M059J (cell line): Measurements from ENCODE around the gene CFAP52. TPM values are rescaled to one million over a fixed set of nuclear protein-coding genes. Genes with fewer than 3 reads are reported as not detected.
"Not testable (repeated sequence)": the region's sequence is repeated elsewhere in the genome, so short reads cannot be mapped to it uniquely, and the experiment has no call there.

Experiments
- DNase-seq: peaks from one replicate; pipeline ENCODE4 v3.0.0-alpha.2; 2012; ENCODE audit warnings: low read depth
- total RNA-seq: library from RNA; depleted of rRNA; stranded (reverse); fragments of >200 nt; shearing (Covaris generic); gene quantifications from 2 replicates; pipeline ENCODE4 v1.2.3, GENCODE V29; 2014; rRNA removed

Gene CFAP52, protein sequence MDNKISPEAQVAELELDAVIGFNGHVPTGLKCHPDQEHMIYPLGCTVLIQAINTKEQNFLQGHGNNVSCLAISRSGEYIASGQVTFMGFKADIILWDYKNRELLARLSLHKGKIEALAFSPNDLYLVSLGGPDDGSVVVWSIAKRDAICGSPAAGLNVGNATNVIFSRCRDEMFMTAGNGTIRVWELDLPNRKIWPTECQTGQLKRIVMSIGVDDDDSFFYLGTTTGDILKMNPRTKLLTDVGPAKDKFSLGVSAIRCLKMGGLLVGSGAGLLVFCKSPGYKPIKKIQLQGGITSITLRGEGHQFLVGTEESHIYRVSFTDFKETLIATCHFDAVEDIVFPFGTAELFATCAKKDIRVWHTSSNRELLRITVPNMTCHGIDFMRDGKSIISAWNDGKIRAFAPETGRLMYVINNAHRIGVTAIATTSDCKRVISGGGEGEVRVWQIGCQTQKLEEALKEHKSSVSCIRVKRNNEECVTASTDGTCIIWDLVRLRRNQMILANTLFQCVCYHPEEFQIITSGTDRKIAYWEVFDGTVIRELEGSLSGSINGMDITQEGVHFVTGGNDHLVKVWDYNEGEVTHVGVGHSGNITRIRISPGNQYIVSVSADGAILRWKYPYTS
- not detected in 2 replicates for total RNA-seq

- DNase-seq: peak; percentile 80
These were observed at the start of gene CFAP52 for GRCh38 chr17:9576521-9577372. TSS of gene CFAP52 (plus strand) at chr17:9576642. CDS start at chr17:9576696, 54 bp downstream.

DNA sequence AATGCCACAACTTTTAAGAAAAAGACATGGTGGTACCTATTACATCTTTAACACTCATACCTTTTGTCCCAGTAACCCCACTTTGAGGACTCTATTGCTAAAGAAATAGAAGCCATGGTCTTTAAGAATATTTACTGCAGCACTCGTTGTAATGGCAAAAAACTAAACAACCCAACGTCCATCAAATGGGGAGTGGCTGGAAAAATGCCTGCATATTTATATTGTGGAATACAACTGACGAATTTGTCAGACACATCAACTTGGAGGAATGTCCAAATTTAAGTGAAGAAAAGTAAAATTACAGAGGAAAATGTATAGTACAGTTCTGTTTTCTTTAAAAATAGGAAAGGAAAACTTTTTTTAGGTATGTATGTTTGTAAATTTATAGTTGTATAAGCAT lies 48.7 kb upstream of the CFAP52 start:
- DNase-seq: no peak

DNA sequence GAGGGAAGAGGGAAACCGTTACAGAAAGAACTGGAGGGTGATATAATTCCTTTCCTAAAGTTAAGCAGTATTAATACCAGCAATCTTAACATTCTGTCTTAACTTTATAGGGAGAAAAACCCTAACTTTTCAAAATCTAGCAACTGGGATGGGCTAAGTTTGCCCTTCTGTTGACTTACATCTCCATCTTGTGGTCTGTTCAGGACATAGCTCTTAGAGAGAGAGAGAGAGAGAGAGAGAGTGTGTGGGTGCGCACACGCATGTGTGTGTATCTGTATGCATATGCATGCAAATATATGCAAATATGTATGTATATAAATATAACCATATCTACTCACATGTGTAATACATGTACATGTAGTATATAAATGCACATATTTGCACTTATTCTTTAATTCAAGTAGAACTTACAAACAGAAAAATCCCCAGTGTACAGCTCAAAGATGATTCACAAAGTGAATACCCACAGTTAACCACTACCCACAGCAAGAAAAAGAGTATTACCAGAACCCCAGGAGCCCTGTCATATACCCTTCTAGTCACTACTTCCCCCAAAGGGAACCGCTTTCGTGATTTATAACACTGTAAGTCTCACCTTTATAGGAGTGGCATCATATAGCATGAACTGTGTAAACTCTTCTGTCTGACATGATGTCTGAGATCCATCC lies 47.3 kb upstream of the CFAP52 start:
- DNase-seq: peak; percentile 18

DNA sequence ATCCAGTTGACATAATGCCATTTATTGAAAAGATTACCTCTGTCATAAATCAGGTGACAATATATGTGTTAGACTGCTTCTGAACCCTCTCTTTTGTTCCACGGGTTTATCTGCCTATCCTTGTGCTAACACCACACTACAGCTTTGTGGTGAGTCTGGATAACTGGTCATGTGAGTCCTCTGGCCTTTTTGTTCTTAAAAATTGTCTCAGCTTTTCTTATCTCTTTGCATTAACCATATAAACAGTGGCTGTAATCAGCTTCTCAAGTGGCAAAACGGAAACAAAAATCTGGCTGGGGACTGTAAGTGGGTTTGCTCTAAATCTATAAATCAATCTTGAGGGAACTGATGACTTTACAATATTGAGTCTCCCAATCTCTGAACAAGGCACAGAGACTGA lies 45.4 kb upstream of the CFAP52 start:
- no peak for DNase-seq

DNA sequence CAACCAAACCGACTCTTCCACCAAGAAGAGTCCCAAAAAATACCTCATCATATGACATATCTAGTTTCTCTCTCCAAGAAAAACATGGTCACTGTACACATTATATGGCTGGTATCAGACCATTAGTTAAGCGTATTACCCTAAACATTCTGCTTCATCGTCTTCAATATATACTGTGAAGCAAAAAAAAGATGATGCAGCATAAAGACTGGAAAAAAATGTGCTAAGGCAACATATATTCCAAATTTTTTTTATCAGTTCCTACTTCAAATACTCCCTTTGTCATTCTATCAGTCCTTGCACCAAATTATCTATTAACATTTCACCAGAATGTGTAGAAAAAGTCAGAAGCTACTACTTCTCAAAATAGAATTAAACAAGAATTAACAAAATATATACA lies 43.7 kb upstream of the CFAP52 start:
- DNase-seq: no peak

GRCh38 chr17:9533441-9533840 lies 43.0 kb upstream of the CFAP52 start:
- DNase-seq: no peak

DNA sequence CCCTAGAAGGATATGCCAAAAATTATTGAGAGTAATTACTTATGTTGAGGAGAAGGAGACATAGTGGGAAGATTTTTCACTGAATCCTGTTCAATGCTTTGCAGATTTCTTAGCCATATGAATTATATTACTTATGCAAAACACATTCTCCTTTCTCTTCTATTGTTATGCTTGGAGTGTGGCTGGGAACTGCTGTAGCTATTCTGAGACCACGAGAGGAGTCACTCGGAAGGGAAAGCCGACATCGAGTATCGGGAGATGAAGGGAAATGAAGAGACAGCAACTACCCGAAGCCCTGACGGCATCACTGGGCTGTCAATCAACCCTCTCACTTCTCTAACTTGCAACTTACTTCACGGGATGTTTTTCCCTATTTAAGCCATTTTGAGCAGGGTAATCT lies 40.4 kb upstream of the CFAP52 start:
- DNase-seq: no peak

GRCh38 chr17:9537177-9537776 lies 39.2 kb upstream of the CFAP52 start:
- DNase-seq: no peak

DNA sequence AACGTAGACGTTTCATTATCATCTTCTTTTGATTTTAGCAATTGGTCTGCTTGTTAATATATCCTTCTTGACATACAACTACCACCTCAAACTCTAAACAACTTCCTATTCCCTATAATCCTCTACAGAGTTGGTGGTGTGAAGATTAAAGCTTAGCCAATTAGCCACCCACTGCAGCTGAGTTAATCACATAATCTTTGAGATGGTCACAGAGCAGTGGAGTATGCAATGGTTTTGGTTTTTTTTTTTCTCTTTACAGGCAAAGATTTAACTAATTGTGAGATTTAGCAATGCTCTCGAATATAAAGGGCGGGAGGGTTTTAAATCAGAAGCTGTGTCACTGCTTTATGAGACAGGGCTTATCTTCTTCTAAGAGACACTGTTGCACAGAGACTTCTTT lies 37.8 kb upstream of the CFAP52 start:
- no peak for DNase-seq

- DNase-seq: no peak
These were observed 34.7 kb upstream of the CFAP52 start for GRCh38 chr17:9541718-9542117.

DNA sequence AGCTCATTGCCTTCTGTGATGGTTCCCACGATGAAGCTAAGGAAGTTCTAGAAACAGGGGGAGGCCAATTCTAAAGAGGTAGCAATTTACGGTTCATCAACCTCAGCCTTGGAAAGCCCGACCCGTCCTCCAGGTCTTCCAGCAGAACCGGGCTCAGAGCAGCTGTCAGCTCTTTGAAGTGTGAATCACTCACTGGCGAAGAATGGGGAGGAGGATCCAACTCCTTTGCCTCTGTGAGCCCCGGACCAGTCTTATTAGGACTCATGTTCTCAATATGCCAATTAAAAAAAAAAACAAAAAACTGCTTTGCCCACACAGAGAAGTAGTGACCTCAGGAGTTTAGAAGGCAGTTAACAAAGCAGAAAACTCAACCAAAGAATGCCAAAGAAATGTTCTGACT lies 32.2 kb upstream of the CFAP52 start:
- no peak for DNase-seq

GRCh38 chr17:9549215-9549614 lies 27.2 kb upstream of the CFAP52 start:
- DNase-seq: no peak

GRCh38 chr17:9553181-9553580 lies 23.3 kb upstream of the CFAP52 start:
- DNase-seq: no peak

- DNase-seq: no peak
These were observed 22.8 kb upstream of the CFAP52 start for GRCh38 chr17:9553596-9553995.

DNA sequence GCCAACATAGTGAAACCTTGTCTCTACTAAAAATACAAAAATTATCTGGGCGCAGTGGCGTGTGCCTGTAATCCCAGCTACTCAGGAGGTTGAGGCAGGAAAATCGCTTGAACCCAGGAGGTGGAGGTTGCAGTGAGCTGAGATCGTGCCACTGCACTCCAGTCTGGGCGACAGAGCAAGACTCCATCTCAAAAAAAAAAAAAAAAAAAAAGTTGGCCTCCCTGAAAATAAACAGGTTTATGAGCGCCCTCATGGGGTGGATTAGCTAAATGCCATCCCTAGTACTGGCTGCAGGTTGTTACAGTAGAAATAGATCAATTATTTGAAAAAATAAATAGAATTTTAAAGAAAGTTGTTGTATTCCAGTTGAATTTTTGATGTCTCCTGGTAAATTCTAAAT lies 21.7 kb upstream of the CFAP52 start:
- DNase-seq: peak; percentile 44

DNA sequence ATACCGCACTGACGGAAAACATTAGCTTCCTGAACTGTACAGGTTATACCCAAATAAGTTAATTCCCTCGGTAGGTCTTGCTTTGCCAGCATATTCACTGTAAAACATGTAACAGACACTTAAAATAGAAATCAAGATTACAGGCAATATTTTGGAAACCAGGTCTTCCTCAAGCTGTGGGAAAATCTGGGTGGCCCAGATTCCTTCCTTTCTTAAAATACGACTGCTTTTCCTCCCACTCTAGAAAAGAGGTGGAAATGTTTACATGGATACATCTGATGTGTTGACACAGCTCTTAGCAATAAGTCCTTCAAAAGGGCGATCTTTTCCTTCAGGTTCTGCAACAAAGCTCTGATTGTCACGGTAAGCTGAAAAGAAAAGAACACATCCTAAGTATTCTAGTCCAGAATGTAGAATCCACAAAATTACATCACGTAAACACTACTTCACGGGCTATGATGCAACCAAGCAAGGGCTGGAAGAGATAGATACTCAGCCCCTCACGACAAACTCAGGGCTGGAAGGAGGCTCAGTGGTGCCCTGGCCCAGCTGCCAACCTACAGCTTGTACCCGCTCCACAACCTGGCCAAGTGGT lies 19.2 kb upstream of the CFAP52 start:
- no peak for DNase-seq

GRCh38 chr17:9557857-9558256 lies 18.6 kb upstream of the CFAP52 start:
- DNase-seq: no peak

- no peak for DNase-seq
These were observed 12.3 kb upstream of the CFAP52 start for GRCh38 chr17:9564104-9564503.

DNA sequence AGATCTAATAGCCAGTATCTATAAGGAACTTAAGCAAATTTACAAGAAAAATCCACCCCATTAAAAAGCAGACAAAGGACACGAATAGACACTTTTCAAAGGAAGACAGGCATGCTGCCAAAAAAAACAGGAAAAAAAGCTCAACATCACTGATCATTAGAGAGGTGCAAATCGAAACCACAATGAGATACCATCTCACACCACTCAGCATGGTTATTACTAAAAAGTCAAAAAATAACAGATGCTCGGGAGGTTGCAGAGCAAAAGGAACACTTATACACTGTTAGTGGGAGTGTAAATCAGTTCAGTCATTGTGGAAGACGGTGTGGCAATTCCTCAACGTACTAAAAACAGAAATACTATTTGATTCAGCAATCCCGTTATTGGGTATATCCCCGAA lies 10.4 kb upstream of the CFAP52 start:
- DNase-seq: peak; percentile 23

DNA sequence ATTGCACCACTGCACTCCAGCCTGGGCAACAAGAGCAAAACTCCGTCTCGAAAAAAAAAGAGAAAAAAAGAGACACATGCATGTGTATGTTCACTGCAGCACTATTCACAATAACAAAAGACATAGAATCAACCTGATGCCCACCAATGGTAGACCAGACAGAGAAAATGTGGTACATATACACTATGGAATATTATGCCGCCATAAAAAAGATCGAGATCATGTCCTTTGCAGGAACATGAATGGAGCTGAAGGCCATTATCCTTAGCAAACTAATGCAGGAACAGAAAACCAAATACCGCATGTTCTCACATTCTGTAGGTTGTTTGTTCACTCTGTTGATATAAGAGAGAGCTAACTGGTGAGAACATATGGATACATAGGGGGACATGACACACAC lies 9.7 kb upstream of the CFAP52 start:
- DNase-seq: not testable (repeated sequence)

DNA sequence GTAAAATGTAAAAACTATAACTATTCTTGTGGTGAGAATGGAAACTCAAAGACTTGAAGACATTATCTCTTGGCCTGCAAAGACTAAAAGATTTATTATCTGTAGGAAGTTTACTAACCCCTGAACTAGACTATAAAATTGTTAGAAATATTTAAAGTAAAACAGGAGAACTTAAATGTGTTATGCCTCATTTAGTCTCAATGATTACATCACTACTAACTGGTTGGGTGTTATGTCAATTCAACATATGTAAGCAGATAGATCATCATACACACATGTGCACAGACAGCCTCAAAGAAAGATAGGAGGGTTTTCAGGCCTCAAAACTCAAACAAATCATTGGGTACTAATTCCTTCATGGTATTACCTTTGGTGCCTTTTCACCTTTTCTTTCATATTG lies 8.4 kb upstream of the CFAP52 start:
- DNase-seq: no peak
